Gastroesophageal sphincter (tissue), 4 donors: ENCODE measurements around the gene RUSF1. TPM values are rescaled to one million over a fixed set of nuclear protein-coding genes. Genes with fewer than 3 reads are reported as not detected.
A peak's percentile ranks its signal among the peaks of the same experiment; 100 is the strongest.

ENCODE experiments used
- ATAC-seq: fragments of 150-250 bp; one replicate; pipeline ENCODE4 v1.9.1; 2016; ENCODE audit warnings: mild to moderate bottlenecking, moderate library complexity
- H3K27ac ChIP-seq, 4 donors: fragments of 200-600 bp; sonication (generic) in 3 of 4; 1 replicate in 3 of 4; 2 replicates in 1 of 4; pipeline ENCODE4 v1.5.1; 2016 to 2019
- H3K27me3 ChIP-seq: fragments of 200-600 bp; sonication (generic); one replicate; pipeline ENCODE4 v1.5.1; 2019
- H3K36me3 ChIP-seq, 2 donors: fragments of 200-600 bp; sonication (generic); one replicate each; pipeline ENCODE4 v1.5.1; 2019; ENCODE audit warnings: control low read depth in 1 of 2
- H3K4me1 ChIP-seq, 3 donors: fragments of 200-600 bp; sonication (generic); 1 replicate in 2 of 3; 2 replicates in 1 of 3; pipeline ENCODE4 v1.5.1; 2016 to 2019; ENCODE audit warnings: control low read depth in 2 of 3
- H3K4me3 ChIP-seq, 2 donors: fragments of 200-600 bp; sonication (generic); one replicate each; pipeline ENCODE4 v1.5.1; 2019; ENCODE audit warnings: mild to moderate bottlenecking in 1 of 2, moderate library complexity in 1 of 2
- H3K9me3 ChIP-seq, 3 donors: fragments of 200-600 bp; sonication (generic); one replicate each; pipeline ENCODE4 v1.5.1; 2017 to 2019; ENCODE audit warnings: control low read depth in 2 of 3
- EP300 ChIP-seq: sonication (generic); formaldehyde crosslinking; IDR thresholded peaks from one replicate; pipeline ENCODE4 v1.6.1; 2017; ENCODE audit warnings: antibody characterized with exemption, mild to moderate bottlenecking
- POLR2A ChIP-seq, 2 donors: fragments of 450-650 bp; IDR thresholded peaks; one replicate each; pipeline ENCODE4 v1.6.1; 2017; ENCODE audit warnings: antibody characterized with exemption in 2 of 2, mild to moderate bottlenecking in 2 of 2, moderate library complexity in 1 of 2
- POLR2AphosphoS5 ChIP-seq: sonication (generic); formaldehyde crosslinking; IDR thresholded peaks from one replicate; pipeline ENCODE4 v1.6.1; 2017; ENCODE audit warnings: antibody characterized with exemption
- WGBS, 2 donors: methylation state at CpG; one replicate each; pipeline ENCODE4 v1.1.5; 2018; ENCODE audit warnings: low coverage in 1 of 2; 5-methylcytosine and 5-hydroxymethylcytosine counted together
- total RNA-seq, 4 donors: library from RNA; depleted of rRNA; stranded (reverse); fragments of >200 nt; gene quantifications; one replicate each; pipeline ENCODE4 v1.1.0, GENCODE V29; 2016
- TF ChIP-seq, protein P1 (sequence below), 4 experiments: fragments of 200-600 bp in 2 of 4; fragments of 450-650 bp in 2 of 4; sonication (generic) in 1 of 4; IDR thresholded peaks; one replicate each; pipeline ENCODE4 v1.5.1; 2017 to 2019; ENCODE audit warnings: antibody characterized with exemption in 4 of 4, mild to moderate bottlenecking in 2 of 4, moderate library complexity in 2 of 4

Gene RUSF1
- total RNA-seq, 4 donors from 2014 or later = 31.4 to 49.7 (median 43.3) TPM

DNA sequence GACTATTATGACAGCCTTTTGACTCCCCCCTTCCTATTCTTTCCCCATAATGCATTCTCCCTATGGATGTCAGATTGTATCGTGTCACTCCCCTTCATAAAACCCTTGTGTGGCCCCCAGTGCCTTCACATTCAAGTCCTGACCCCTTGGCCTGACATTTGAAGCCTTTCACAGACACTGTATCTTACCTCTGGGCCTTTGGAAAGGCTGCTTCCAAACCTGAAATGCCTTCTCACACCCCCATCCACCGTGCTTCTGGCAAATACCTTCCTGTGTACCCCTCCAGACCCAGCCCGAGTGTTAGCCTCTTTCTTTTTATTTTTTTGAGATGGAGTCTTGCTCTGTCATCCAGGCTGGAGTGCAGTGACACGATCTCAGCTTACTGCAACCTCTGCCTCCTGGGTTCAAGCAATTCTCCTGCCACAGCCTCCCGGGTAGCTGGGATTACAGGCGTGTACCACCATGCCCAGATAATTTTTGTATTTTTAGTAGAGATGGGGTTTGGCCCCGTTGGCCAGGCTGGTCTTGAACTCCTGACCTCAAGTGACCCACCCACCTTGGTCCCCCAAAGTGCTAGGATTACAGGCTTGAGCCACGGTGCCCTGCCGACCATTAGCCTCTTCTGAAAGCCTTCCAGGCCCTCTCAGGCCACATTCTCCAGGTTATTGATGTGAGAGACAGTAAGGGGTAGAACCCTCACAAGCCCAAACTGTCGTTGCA, 46.8 kb downstream of the RUSF1 start:
- peak overlapping the region in 3 of 4 donors; percentile 92 to 100 (median 98) for H3K27ac ChIP-seq

DNA sequence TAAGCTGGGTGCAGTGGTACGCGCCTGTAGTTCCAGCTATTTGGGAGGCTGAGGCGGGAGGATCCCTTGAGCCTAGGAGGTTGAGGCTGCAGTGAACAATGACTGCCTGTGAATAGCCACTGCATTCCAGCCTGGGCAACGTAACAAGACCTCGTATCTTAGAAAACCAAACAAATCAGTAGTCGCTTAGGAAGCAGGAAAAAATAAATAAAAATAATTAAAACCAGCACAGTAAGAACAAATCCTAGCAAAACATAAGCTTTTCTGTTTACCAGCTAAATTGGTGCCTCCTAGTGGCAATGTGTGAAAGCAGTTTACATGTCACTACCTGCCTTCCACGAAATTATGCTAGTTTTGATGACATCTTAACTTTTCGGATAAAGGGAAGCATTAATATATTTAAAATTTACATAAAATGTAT, 47.6 kb downstream of the RUSF1 start:
- H3K9me3 ChIP-seq = no peaks in the 10 kb centered on the region
- H3K4me3 ChIP-seq = peak overlapping the region in 1 of 2 donors; percentile 66
- peaks cover 0 to 45% (median 30%) of the 10 kb centered on the region in 3 donors for H3K4me1 ChIP-seq
- WGBS, 2 donors = 37 to 38% methylated on average over 8 of the region's 8 CpGs
- TF ChIP-seq POLR2AphosphoS5 = no peak
- no peak for TF ChIP-seq POLR2A (IDR thresholded peaks at IDR 0.05)
- no peak for TF ChIP-seq EP300
- TF ChIP-seq, protein P1, sequence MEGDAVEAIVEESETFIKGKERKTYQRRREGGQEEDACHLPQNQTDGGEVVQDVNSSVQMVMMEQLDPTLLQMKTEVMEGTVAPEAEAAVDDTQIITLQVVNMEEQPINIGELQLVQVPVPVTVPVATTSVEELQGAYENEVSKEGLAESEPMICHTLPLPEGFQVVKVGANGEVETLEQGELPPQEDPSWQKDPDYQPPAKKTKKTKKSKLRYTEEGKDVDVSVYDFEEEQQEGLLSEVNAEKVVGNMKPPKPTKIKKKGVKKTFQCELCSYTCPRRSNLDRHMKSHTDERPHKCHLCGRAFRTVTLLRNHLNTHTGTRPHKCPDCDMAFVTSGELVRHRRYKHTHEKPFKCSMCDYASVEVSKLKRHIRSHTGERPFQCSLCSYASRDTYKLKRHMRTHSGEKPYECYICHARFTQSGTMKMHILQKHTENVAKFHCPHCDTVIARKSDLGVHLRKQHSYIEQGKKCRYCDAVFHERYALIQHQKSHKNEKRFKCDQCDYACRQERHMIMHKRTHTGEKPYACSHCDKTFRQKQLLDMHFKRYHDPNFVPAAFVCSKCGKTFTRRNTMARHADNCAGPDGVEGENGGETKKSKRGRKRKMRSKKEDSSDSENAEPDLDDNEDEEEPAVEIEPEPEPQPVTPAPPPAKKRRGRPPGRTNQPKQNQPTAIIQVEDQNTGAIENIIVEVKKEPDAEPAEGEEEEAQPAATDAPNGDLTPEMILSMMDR (IDR thresholded peaks at IDR 0.05) = peak in 3 of 4 experiments; percentile 47 to 56 (median 53)
- no peaks in the 10 kb centered on the region for H3K27me3 ChIP-seq
- peaks cover 0 to 48% of the 10 kb centered on the region in 2 donors for H3K36me3 ChIP-seq
- peak overlapping the region; percentile 44 to 100 (median 95) for H3K27ac ChIP-seq
- no peak for ATAC-seq

More for the DNA sequence above, 46.8 kb downstream of the RUSF1 start:
- TF ChIP-seq EP300 = no peak
- TF ChIP-seq POLR2A (IDR thresholded peaks at IDR 0.05) = no peak
- TF ChIP-seq, protein P1 (IDR thresholded peaks at IDR 0.05) = no peak
- no peak overlapping the region for H3K4me3 ChIP-seq
- no peak for ATAC-seq
- H3K9me3 ChIP-seq = no peaks in the 10 kb centered on the region
- H3K36me3 ChIP-seq = peaks cover 0 to 56% of the 10 kb centered on the region in 2 donors
- H3K27me3 ChIP-seq = no peaks in the 10 kb centered on the region
- H3K4me1 ChIP-seq = peaks cover 0 to 38% (median 25%) of the 10 kb centered on the region in 3 donors
- WGBS, 2 donors = 83 to 84% methylated on average over 6 to 8 of the region's 10 CpGs

GRCh38 chr16:31459687-31460581, 48.3 kb downstream of the RUSF1 start:
- Histone ChIP-seq H3K9me3 (no peaks in the 10 kb centered on the region), H3K4me3 (peak overlapping the region; percentile 66 to 67), H3K27me3 (no peaks in the 10 kb centered on the region), H3K4me1 (peaks cover 0 to 52% (median 35%) of the 10 kb centered on the region in 3 donors), H3K27ac (peak overlapping the region; percentile 84 to 100 (median 95)), H3K36me3 (peaks cover 0 to 41% of the 10 kb centered on the region in 2 donors)
- ATAC-seq = peak; percentile 89
- TF ChIP-seq POLR2AphosphoS5 = peak; percentile 35
- TF ChIP-seq, protein P1 (IDR thresholded peaks at IDR 0.05) = no peak
- WGBS, 2 donors = 7 to 12% methylated on average over 5 to 11 of the region's 61 CpGs

- Histone ChIP-seq H3K27me3 (no peaks in the 10 kb centered on the region), H3K4me1 (peaks cover 0 to 60% (median 39%) of the 10 kb centered on the region in 3 donors), H3K4me3 (peak within 1 kb of the TSS; percentile 66 to 67), H3K9me3 (no peaks in the 10 kb centered on the region), H3K36me3 (peaks cover 0 to 33% of the 10 kb centered on the region in 2 donors), H3K27ac (peak within 1 kb of the TSS; percentile 84 to 100 (median 95))
- ATAC-seq = peak; percentile 91
- TF ChIP-seq EP300 (peak; percentile 29), POLR2A (IDR thresholded peaks at IDR 0.05) (peak; percentile 79 to 82), POLR2AphosphoS5 (peak; percentile 86)
- TF ChIP-seq, protein P1 (IDR thresholded peaks at IDR 0.05) = peak in 3 of 4 experiments; percentile 59 to 87 (median 65)
- 0% methylated on average over 4 to 10 of the region's 91 CpGs for WGBS, 2 donors
Observed at GRCh38 chr16:31458844-31459686, 49.1 kb downstream of the RUSF1 start, which contains the start of gene ARMC5. ARMC5 (plus strand) TSS chr16:31459501; CDS start chr16:31459525, 24 bp downstream.
